K562 (cell line): Measurements from ENCODE around the gene ZNF785. TPM values are rescaled to one million over a fixed set of nuclear protein-coding genes. Genes with fewer than 3 reads are reported as not detected.

Experiments used
- C11orf30 ChIP-seq: fragments of 450-650 bp; IDR thresholded peaks from 2 replicates; pipeline ENCODE4 v1.6.1; 2016; ENCODE audit warnings: low read depth, mild to moderate bottlenecking
- CHD2 ChIP-seq: IDR thresholded peaks from 2 replicates; pipeline ENCODE4 v1.6.1; 2011; ENCODE audit warnings: low read depth, low read length
- CTBP1 ChIP-seq: fragments of 450-650 bp; IDR thresholded peaks from 2 replicates; pipeline ENCODE4 v1.6.1; 2016; ENCODE audit warnings: borderline replicate concordance
- DEAF1 ChIP-seq: fragments of 450-650 bp; formaldehyde crosslinking; IDR thresholded peaks from 2 replicates; pipeline ENCODE4 v1.4.0; 2020; ENCODE audit warnings: mild to moderate bottlenecking, moderate library complexity
- DPF2 ChIP-seq: fragments of 450-650 bp; IDR thresholded peaks from 2 replicates; pipeline ENCODE4 v1.6.1; 2016
- HMBOX1 ChIP-seq: sonication (generic); IDR thresholded peaks from 2 replicates; pipeline ENCODE4 v1.6.1; 2016
- HNRNPH1 ChIP-seq: fragments of 200-400 bp; formaldehyde crosslinking; optimal IDR thresholded peaks from 2 replicates; pipeline ENCODE3; 2017; ENCODE audit warnings: low read depth, mild to moderate bottlenecking, low read length, moderate library complexity
- MTA3 ChIP-seq: fragments of 450-650 bp; formaldehyde crosslinking; IDR thresholded peaks from 2 replicates; pipeline ENCODE4 v1.6.1; 2017; ENCODE audit warnings: mild to moderate bottlenecking, borderline replicate concordance
- NRF1 ChIP-seq, 2 experiments: fragments of 450-650 bp; IDR thresholded peaks in 1 of 2; conservative IDR thresholded peaks in 1 of 2; 2 replicates each; pipeline ENCODE4 v1.6.1; 2014; ENCODE audit warnings: mild to moderate bottlenecking in 2 of 2
- POLR2A ChIP-seq: fragments of 450-650 bp; conservative IDR thresholded peaks from 2 replicates; pipeline ENCODE4 v1.6.1; 2016
- PURB ChIP-seq: sonication (generic); formaldehyde crosslinking; IDR thresholded peaks from 2 replicates; pipeline ENCODE4 v1.9.0; 2021; ENCODE audit warnings: low read depth, mild to moderate bottlenecking, missing genetic modification reagents
- RBM22 ChIP-seq: fragments of 200-400 bp; formaldehyde crosslinking; IDR thresholded peaks from 2 replicates; pipeline ENCODE4 v1.6.1; 2018; ENCODE audit warnings: low read length, low read depth; ENCODE audit not compliant: poor library complexity, severe bottlenecking
- SUPT5H ChIP-seq: fragments of 450-650 bp; IDR thresholded peaks from 2 replicates; pipeline ENCODE4 v1.6.1; 2016
- TAF7 ChIP-seq: fragments of 450-650 bp; IDR thresholded peaks from 2 replicates; pipeline ENCODE4 v1.6.1; 2016; ENCODE audit warnings: missing genetic modification characterization, missing compliant biosample characterization
- TRIM24 ChIP-seq, 2 experiments: fragments of 450-650 bp; IDR thresholded peaks; 2 replicates each; pipeline ENCODE4 v1.6.1; 2016
- ZBTB12 ChIP-seq: fragments of 250-450 bp; sonication (Bioruptor Pico); IDR thresholded peaks from 2 replicates; pipeline ENCODE4 v1.4.0; 2020
- ZBTB49 ChIP-seq: sonication (generic); formaldehyde crosslinking; IDR thresholded peaks from 2 replicates; pipeline ENCODE4 v1.8.0; 2022; ENCODE audit warnings: missing genetic modification reagents, mild to moderate bottlenecking, borderline replicate concordance
- ZNF12 ChIP-seq: sonication (generic); formaldehyde crosslinking; IDR thresholded peaks from 2 replicates; pipeline ENCODE4 v1.4.0; 2020; ENCODE audit warnings: mild to moderate bottlenecking, missing genetic modification reagents
- ZNF280A ChIP-seq: fragments of 450-650 bp; IDR thresholded peaks from 2 replicates; pipeline ENCODE4 v1.6.1; 2018; ENCODE audit warnings: mild to moderate bottlenecking, low read depth; ENCODE audit not compliant: partially characterized antibody
- ZNF311 ChIP-seq: fragments of 250-450 bp; sonication (Bioruptor Pico); IDR thresholded peaks from 2 replicates; pipeline ENCODE4 v1.4.0; 2020; ENCODE audit warnings: mild to moderate bottlenecking, moderate library complexity
- polyA plus RNA-seq, 8 experiments: library from polyadenylated mRNA; depleted of rRNA in 4 of 8; stranded (reverse) in 5 of 8; unstranded in 3 of 8; fragments of >200 nt; fragmentation: Nextera tagmentation in 2 of 8; fragmentation: Illumina TruSeq in 1 of 8; extraction: Ambion mirVana in 2 of 8; extraction: Trizol in 1 of 8; gene quantifications; 2 replicates each; pipeline versions ENCODE4 v1.2.1 to v1.2.3, GENCODE V29; 2011 to 2014; ENCODE audit warnings: inconsistent platforms in 1 of 8, missing spikeins in 1 of 8
- total RNA-seq, 7 experiments: library from RNA; depleted of rRNA in 6 of 7; stranded (reverse); fragments of >200 nt in 6 of 7; fragmentation: Illumina TruSeq in 2 of 7; extraction: Trizol in 2 of 7; gene quantifications; 2 replicates each; pipeline versions ENCODE4 v1.2.1 to v1.2.3, GENCODE V29; 2011 to 2021; ENCODE audit warnings: low replicate concordance in 1 of 7

The ZNF785 gene
- total and polyA plus RNA-seq, 9 of the 15 experiments (the other 6 are each of a cell fraction or from before 2014, with no cell fraction given), result 0.64 to 11.0 (median 6.4) TPM

GRCh38 chr16:30585400-30586191, at the start of gene ZNF785 (continued):
- TF ChIP-seq ZNF280A (no peak), ZBTB12 (CRISPR knock-in tag) (peak; percentile 43; the same call in 1 of the 2 replicates), TAF7 (tag) (peak; percentile 16; the same call in 1 of the 2 replicates), PURB (no peak), C11orf30 (peak; percentile 76), POLR2A (peak; percentile 79), ZNF311 (CRISPR knock-in tag) (peak; percentile 58; the same call in 1 of the 2 replicates), SUPT5H (peak; percentile 66), ZNF12 (CRISPR knock-in tag) (0 out of 2 replicates have a peak, but pooled peaks have one; percentile 16), CHD2 (peak; percentile 80), CTBP1 (peak; percentile 68; the same call in 1 of the 2 replicates), DEAF1 (peak; percentile 28; the same call in 1 of the 2 replicates), RBM22 (peak; percentile 80), MTA3 (peak; percentile 87), HNRNPH1 (no peak), TRIM24 (IDR thresholded peaks at IDR 0.05) (peak in 1 of 2 experiments; percentile 76; a peak in 2 of 4 replicates), NRF1 (conservative IDR thresholded peaks at IDR 0.05 in 1 of 2, IDR thresholded peaks at IDR 0.05 in 1 of 2) (peak in 1 of 2 experiments; percentile 44; a peak in 2 of 4 replicates), ZBTB49 (CRISPR knock-in tag) (peak; percentile 85; the same call in 1 of the 2 replicates), DPF2 (no peak), HMBOX1 (no peak)
